ENCODE data around the gene CLCNKB.
"Not testable (repeated sequence)": the region's sequence is repeated elsewhere in the genome, so short reads cannot be mapped to it uniquely, and the experiment has no call there.

CLCNKB gene

DNA sequence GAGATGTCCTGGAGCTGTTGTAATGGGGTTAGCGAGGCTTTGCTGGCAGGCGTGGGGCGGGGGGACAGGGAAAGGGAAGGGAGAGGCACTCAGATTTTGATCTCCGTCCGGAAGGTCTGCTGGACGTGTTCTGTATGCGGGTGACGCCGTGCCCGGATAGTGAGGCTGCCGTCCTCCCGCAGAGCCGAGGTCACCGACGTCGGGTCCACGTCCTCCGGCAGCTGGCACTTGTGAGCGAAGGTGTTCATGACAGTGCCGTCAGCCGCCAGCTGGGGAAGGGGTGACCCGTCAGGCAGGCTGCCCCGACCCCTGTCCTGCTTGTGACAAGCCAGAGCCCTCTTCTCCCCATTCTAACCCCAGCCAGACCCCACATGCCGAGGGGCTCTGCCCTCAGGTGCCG, 28.1 kb upstream of the CLCNKB start:
- no peak for DNase-seq (ENCODE audit: low spot score)

DNA sequence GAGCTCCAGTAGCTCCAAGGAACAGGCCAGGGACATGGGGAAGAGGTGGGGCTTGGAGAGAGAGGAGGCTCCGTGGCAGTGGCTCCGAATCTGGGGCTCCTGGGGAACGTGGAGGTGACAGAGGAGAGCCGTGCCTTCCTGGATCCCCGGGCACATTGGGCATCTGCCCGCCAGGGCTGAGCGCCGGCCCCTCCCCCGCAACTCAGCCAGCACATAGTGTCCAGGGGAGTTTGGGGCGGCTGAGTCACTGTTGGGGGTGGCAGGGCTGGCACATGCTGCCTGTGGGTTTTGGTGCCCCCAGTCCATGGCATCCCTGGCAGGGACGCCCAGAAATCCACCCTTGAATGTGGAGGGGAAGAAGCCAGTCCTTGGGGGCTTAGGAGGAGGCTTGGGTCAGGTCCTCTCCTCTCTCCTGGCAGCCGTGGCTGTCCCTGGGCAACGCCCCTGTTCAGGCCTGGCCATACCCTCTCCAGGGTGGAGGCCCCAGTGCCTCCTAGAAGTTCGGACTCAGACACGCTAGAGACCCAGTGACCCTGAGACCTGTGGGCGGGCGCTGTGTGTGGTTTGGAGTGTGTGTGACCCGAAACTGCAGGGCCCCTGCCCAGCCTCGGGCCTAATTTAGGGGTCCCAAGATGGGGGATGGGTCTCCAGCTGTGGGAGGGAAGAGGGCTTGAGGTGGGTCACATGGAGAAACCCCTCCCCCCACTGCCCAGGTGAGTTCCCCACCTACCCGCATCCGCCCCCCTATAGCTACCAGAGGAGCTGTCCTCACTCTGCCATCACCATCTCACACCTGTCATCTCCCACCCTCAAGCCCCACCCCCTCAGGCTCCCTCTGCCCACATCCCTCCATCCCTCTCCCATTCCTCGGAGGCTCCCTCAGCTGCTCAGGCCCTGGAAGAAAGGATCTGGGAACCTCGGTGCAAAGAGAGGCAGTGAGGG, 27.4 kb upstream of the CLCNKB start:
- no peak for DNase-seq (ENCODE audit: low spot score)

- no peak for DNase-seq (ENCODE audit: low spot score)
Observed at GRCh38 chr1:16017076-16017460, 26.5 kb upstream of the CLCNKB start.

GRCh38 chr1:16017461-16018303, 25.9 kb upstream of the CLCNKB start, which contains the start of gene HSPB7:
HSPB7 (minus strand) TSS chr1:16018043; CDS start chr1:16017963, 80 bp downstream.
- DNase-seq (ENCODE audit: low spot score) = no peak

- no peak for DNase-seq (ENCODE audit: low spot score)
Observed at GRCh38 chr1:16018308-16018707, 25.3 kb upstream of the CLCNKB start.

DNA sequence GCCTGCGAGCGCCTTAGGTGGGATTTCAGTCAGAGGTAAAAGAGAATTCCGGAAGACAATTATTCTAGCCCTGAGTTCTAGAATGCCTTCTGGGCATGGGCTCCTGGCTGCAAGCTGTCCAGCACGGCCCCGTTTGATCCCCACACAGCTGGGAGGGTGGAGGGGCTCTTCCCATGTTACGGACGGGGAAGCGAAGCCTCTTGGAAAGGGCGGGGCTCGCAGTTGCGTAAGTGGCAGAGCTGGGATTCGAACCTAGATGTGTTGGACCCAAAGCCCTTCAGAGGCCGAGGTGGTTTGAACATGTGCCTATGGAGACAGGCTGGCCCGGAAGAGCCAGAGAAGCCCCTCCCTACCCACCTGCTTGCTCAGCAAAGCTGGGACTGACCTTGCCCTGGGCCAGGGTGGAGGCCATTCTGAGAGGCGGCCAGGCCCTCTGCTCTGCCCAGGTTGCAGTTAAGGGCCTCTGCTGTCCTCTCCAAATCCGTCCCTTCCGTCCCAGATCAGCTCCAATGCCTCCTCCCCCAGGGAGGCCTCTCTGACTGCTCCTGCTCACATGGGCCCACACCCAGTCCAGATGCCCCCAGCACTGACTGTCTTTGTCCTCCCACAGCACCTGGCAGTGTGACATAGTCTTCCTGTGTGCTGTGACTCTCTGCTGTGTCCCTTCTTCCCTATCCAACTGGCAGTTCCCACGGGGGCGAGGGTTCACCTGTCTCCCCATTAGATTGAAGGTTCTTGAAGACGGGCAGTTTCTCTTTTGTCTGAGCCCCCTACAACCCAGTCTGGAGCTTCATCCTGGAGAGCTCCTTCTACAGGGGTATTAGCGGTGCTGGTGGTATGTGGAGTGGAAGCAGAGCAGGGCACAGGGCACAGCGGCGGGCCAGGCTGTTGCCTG, 24.6 kb upstream of the CLCNKB start:
- no peak for DNase-seq (ENCODE audit: low spot score)

DNA sequence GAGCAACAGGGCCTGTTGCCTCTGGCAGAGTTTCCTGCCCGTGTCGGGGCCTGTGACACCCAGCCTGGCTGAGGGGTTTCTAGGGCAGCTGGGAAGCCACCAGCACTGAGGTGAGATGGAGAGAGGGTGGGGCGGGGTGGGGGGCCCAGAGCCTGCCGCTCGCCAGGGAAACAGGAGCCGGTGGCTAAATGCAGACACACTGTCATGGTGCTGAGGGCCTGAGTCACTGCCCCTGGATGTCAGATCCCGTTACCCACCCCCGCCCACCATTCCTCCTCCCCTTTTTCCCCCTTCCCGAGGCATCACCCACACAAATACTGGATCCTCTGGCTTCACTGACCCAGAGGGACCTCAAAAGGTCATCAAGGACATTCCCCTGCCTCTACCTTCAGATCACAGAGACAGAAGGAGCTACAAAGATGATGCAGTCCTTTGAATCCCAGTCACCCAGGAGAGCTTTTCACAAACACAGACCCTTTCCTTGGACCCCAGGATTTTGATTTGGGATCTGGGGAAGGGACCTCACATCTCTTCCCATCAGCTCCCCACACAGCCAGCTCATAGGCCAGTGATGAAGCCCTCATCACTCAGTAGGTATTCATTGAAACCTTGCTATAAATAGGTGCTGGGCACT, 23.8 kb upstream of the CLCNKB start:
- no peak for DNase-seq (ENCODE audit: low spot score)

- no peak for DNase-seq (ENCODE audit: low spot score)
Observed at GRCh38 chr1:16020325-16020724, 23.3 kb upstream of the CLCNKB start.

DNA sequence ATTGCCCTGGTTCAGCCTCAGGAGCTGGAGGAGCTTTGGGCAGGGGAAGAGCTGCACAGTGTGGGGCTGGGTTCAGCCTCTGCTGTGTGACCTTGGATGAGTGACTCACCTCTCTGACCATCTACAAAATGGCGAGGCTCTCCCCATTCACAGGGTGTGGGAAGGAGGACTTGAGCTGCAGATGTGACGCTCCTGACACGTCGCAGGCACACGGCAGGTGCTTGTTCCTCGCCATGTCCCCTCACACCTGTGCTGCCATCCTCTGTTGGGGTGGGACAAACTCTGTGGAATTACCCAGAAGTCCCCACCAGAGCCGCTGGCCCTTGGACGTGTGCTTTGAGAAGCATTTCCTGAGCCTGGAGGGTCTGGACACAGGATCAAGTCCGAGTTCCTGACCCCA, 22.7 kb upstream of the CLCNKB start:
- not testable (repeated sequence) for DNase-seq (ENCODE audit: low spot score)

- no peak for DNase-seq (ENCODE audit: low spot score)
Observed at GRCh38 chr1:16021681-16022080, 21.9 kb upstream of the CLCNKB start, which contains the start of gene CLCNKA. CLCNKA (plus strand) TSS chr1:16022036; CDS start chr1:16022620, 584 bp downstream.

GRCh38 chr1:16022393-16022792, 21.2 kb upstream of the CLCNKB start:
- DNase-seq (ENCODE audit: low spot score) = no peak

DNA sequence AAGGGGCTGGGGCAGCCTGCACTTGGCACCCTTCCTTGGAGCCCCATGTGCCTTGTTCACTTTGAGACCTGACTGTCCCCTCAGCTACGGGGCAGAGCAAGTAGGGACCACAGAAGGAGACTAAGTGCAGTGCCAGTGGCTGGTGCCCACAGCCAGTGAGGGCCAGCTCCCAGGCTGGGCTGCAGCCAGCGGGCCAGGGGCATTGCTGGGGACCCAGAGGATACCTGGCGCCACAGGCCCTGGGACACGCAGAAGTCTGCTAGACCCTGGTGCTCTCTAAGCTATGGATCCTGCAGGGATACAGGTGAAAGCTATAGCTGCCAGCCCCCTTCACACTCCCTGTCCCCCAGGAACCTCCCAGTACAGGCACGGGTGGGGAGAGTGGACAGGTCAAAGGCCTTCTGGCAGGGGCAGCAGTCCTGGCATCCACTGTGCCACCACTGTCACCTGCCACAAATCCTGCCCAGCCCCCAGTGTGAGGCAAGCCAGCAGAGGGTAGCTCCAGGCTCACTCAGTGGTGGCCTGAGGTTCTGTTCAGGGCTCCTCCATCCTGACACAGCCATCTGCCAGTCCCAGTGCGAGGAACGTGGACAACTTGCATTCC, 20.4 kb upstream of the CLCNKB start:
- no peak for DNase-seq (ENCODE audit: low spot score)

- not testable (repeated sequence) for DNase-seq (ENCODE audit: low spot score)
Observed at GRCh38 chr1:16026302-16026701, 17.3 kb upstream of the CLCNKB start.

DNA sequence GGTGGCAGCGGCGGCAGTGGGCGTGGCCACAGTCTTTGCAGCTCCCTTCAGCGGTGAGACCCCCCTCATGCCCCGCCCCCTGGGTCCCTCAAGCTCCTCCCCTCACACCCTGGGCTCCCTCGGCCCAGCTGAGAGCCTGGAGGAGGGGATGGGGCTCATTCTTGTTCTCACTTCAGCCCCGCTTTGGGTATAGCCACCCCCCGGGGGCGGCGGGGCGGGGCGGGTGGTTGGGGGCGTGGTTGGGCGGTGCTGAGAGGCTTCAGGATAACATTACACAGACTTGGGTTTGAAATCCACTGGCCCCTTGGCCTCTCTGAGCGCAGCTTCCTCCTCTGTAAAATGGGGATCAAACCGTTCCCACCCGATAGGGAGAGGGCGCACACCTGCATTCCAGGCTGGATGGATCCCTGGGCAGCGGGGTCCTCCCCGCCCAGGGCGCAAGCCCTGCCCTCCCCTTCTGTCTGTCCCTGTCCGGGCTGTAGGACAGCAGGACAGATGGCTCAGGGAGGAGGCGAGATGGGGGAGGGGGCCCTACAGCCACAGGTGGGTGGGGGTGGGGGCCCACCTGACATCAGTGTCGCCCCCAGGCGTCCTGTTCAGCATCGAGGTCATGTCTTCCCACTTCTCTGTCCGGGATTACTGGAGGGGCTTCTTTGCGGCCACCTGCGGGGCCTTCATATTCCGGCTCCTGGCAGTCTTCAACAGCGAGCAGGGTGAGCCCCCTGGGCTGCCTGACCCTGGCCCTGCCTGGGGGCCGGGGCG, 16.7 kb upstream of the CLCNKB start:
- DNase-seq (ENCODE audit: low spot score) = peak; percentile 55

- no peak for DNase-seq (ENCODE audit: low spot score)
Observed at GRCh38 chr1:16028237-16029002, 15.2 kb upstream of the CLCNKB start.

DNA sequence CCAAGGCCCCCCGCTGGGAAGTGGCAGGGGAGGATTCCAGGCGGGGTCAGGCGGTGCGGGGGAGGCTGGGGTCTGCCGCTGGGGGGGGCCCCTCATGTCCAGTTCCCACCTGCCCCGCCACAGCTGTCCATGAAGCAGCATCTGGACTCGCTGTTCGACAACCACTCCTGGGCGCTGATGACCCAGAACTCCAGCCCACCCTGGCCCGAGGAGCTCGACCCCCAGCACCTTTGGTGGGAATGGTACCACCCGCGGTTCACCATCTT, 14.6 kb upstream of the CLCNKB start:
- DNase-seq (ENCODE audit: low spot score) = not testable (repeated sequence)

GRCh38 chr1:16029288-16029687, 14.3 kb upstream of the CLCNKB start:
- no peak for DNase-seq (ENCODE audit: low spot score)

DNA sequence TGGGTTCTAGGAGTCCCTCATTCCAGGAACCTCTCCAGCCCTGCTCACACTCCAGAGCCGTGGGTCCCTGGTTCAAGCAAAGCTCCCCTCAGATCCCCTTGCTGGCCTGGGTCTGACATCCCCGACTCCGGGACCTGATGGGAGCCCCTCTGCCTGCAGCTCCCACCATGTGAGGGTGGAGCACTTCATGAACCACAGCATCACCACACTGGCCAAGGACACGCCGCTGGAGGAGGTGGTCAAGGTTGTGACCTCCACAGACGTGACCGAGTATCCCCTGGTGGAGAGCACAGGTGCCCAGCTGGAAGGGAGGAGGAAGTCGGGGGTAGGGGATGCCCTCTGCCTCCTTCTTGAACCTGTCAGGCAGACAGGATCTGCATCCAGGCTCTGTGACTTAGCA, 12.0 kb upstream of the CLCNKB start:
- DNase-seq (ENCODE audit: low spot score) = no peak

GRCh38 chr1:16032388-16033102, 11.0 kb upstream of the CLCNKB start:
- DNase-seq (ENCODE audit: low spot score) = peak; percentile 82
